HCT116 (cell line): ENCODE measurements around the gene CXADR. TPM values are rescaled to one million over a fixed set of nuclear protein-coding genes. Genes with fewer than 3 reads are reported as not detected.

Experiments used
- ATAC-seq: fragments of 200-7000 bp; cut with Tn5 transposase; 2 replicates; pipeline ENCODE4 v1.9.1; 2020; ENCODE audit warnings: mild to moderate bottlenecking, moderate library complexity
- BruUV-seq: library from RNA; stranded (reverse); fragments of 400-500 nt; replicated peaks from 2 replicates; lab custom pipeline; 2021; lab: Mats Ljungman, UMichigan
- CTCF ChIA-PET: fragments of 300-600 bp; sonication (Branson Sonifier 250); formaldehyde crosslinking; loops from one replicate; lab custom pipeline; 2021; ENCODE audit warnings: antibody characterized with exemption; lab: Charles Lee
- POLR2A ChIA-PET: fragments of 300-600, 350-600 bp; sonication (Branson Sonifier 250); formaldehyde crosslinking; loops from one replicate; lab custom pipeline; 2021; ENCODE audit warnings: antibody characterized with exemption; lab: Charles Lee
- RAD21 ChIA-PET, 2 experiments: fragments of 300-600 bp; sonication (Branson Sonifier 250); formaldehyde crosslinking; loops; one replicate each; lab custom pipeline; 2023; ENCODE audit warnings: low total read pairs in 2 of 2; ENCODE audit not compliant: uncharacterized antibody in 2 of 2, unreplicated experiment in 2 of 2, low non-redundant PET in 1 of 2; lab: Charles Lee
- DNase-seq: peaks from one replicate; pipeline ENCODE4 v3.0.0-alpha.2; 2010; ENCODE audit warnings: low read depth, low spot score
- H2AFZ ChIP-seq: fragments of 200-600 bp; shearing (Covaris generic), sonication (generic); 2 replicates; pipeline ENCODE4 v1.6.1; 2017; ENCODE audit warnings: low read depth, mixed run types, mixed read lengths, antibody characterized with exemption, low read length; ENCODE audit not compliant: poor library complexity, severe bottlenecking
- H3K27ac ChIP-seq: 2 replicates; pipeline ENCODE4 v1.5.1; 2012; ENCODE audit warnings: low read depth, low read length
- H3K27me3 ChIP-seq: fragments of 200-600 bp; sonication (generic); 2 replicates; pipeline ENCODE4 v1.6.1; 2016; ENCODE audit warnings: mixed run types, low read length, mixed read lengths; ENCODE audit not compliant: insufficient read depth
- H3K36me3 ChIP-seq, 2 experiments: fragments of 200-500 bp in 1 of 2; fragments of 200-600 bp in 1 of 2; sonication (Bioruptor generic) in 1 of 2; sonication (generic) in 1 of 2; 2 replicates each; pipeline versions ENCODE4 v1.5.1 to v1.6.1; 2014 to 2016; ENCODE audit warnings: low read length in 2 of 2, inconsistent platforms in 1 of 2, mixed read lengths in 1 of 2, mixed run types in 1 of 2; ENCODE audit not compliant: insufficient read depth in 2 of 2, control insufficient read depth in 1 of 2
- H3K4me1 ChIP-seq, 2 experiments: fragments of 200-600 bp in 1 of 2; sonication (generic) in 1 of 2; 2 replicates each; pipeline versions ENCODE4 v1.5.1 to v1.6.1; 2012 to 2017; ENCODE audit warnings: low read length in 2 of 2, inconsistent platforms in 1 of 2, mild to moderate bottlenecking in 1 of 2, mixed read lengths in 1 of 2, mixed run types in 1 of 2, moderate library complexity in 1 of 2; ENCODE audit not compliant: insufficient read depth in 2 of 2, control insufficient read depth in 1 of 2
- H3K4me2 ChIP-seq: fragments of 200-600 bp; sonication (generic); 2 replicates; pipeline ENCODE4 v1.6.1; 2017; ENCODE audit warnings: mixed run types, low read length, mixed read lengths
- H3K4me3 ChIP-seq, 2 experiments: fragments of 200-600 bp in 1 of 2; sonication (generic) in 1 of 2; replicated peaks in 1 of 2; 2 replicates each; pipeline ENCODE4 v1.5.1; 2011 to 2016; ENCODE audit warnings: low read length in 2 of 2, control low read depth in 1 of 2, low read depth in 1 of 2, mild to moderate bottlenecking in 1 of 2, mixed read lengths in 1 of 2, mixed run types in 1 of 2
- H3K79me2 ChIP-seq: fragments of 200-600 bp; sonication (generic); 2 replicates; pipeline ENCODE4 v1.6.1; 2017; ENCODE audit warnings: mild to moderate bottlenecking, mixed run types, low read length, moderate library complexity, mixed read lengths; ENCODE audit not compliant: insufficient read depth
- H3K9ac ChIP-seq: fragments of 200-600 bp; sonication (generic); 2 replicates; pipeline ENCODE4 v1.6.1; 2016; ENCODE audit warnings: low read length, mixed read lengths
- H3K9me2 ChIP-seq: fragments of 200-600 bp; sonication (generic), shearing (Covaris generic); 2 replicates; pipeline ENCODE4 v1.6.1; 2017; ENCODE audit warnings: mixed run types, mild to moderate bottlenecking, moderate library complexity; ENCODE audit not compliant: insufficient read depth
- H3K9me3 ChIP-seq, 2 experiments: fragments of 200-500 bp in 1 of 2; fragments of 200-600 bp in 1 of 2; sonication (Bioruptor generic) in 1 of 2; sonication (generic) in 1 of 2; 2 replicates each; pipeline ENCODE4 v1.6.1; 2014 to 2017; ENCODE audit warnings: low read length in 2 of 2, mixed read lengths in 2 of 2, inconsistent platforms in 1 of 2, low read depth in 1 of 2, mild to moderate bottlenecking in 1 of 2, mixed run types in 1 of 2, moderate library complexity in 1 of 2; ENCODE audit not compliant: control insufficient read depth in 1 of 2, insufficient read depth in 1 of 2
- H4K20me1 ChIP-seq: fragments of 200-600 bp; sonication (generic), shearing (Covaris generic); 2 replicates; pipeline ENCODE4 v1.6.1; 2017; ENCODE audit warnings: mixed run types, mild to moderate bottlenecking, moderate library complexity; ENCODE audit not compliant: insufficient read depth
- ATF3 ChIP-seq: IDR thresholded peaks from 2 replicates; pipeline ENCODE4 v1.6.1; 2012
- EGR1 ChIP-seq: IDR thresholded peaks from 2 replicates; pipeline ENCODE4 v1.6.1; 2012; ENCODE audit warnings: low read depth
- ELF1 ChIP-seq: IDR thresholded peaks from 2 replicates; pipeline ENCODE4 v1.6.1; 2012; ENCODE audit warnings: low read depth, borderline replicate concordance
- EZH2 ChIP-seq: fragments of 200-600 bp; sonication (generic); IDR thresholded peaks from 2 replicates; pipeline ENCODE4 v1.6.1; 2017; ENCODE audit warnings: antibody characterized with exemption, mixed run types
- FOSL1 ChIP-seq: IDR thresholded peaks from 2 replicates; pipeline ENCODE4 v1.6.1; 2012; ENCODE audit warnings: low read depth
- POLR2A ChIP-seq: IDR thresholded peaks from 2 replicates; pipeline ENCODE4 v1.7.0; 2011; ENCODE audit warnings: borderline replicate concordance; ENCODE audit not compliant: insufficient read depth, insufficient read length; ENCODE audit errors: extremely low read depth
- RAD21 ChIP-seq: IDR thresholded peaks from 2 replicates; pipeline ENCODE4 v1.6.1; 2012; ENCODE audit warnings: low read depth, mild to moderate bottlenecking
- SIN3A ChIP-seq: IDR thresholded peaks from 2 replicates; pipeline ENCODE4 v1.6.1; 2012; ENCODE audit warnings: low read depth
- SRF ChIP-seq: IDR thresholded peaks from 2 replicates; pipeline ENCODE4 v1.6.1; 2012; ENCODE audit warnings: low read depth
- YY1 ChIP-seq: IDR thresholded peaks from 2 replicates; pipeline ENCODE4 v1.6.1; 2011; ENCODE audit warnings: low read length, low read depth, moderate library complexity, mild to moderate bottlenecking; ENCODE audit not compliant: insufficient replicate concordance; ENCODE audit errors: extremely low read depth
- ZBTB33 ChIP-seq: IDR thresholded peaks from 2 replicates; pipeline ENCODE4 v1.6.1; 2011; ENCODE audit warnings: mild to moderate bottlenecking, low read length, moderate library complexity; ENCODE audit not compliant: insufficient replicate concordance; ENCODE audit errors: extremely low read depth
- intact Hi-C: fragments of 100-400 bp; cut with micrococcal nuclease; formaldehyde crosslinking; loops from 2 replicates; pipeline ENCODE4 v1.10.0; 2022
- total RNA-seq: library from RNA; stranded (reverse); gene quantifications from one replicate; pipeline ENCODE4 v1.2.1, GENCODE V29; 2021; ENCODE audit not compliant: unreplicated experiment

Gene CXADR
- total RNA-seq, 1 experiment from 2014 or later = 21.6 TPM

- ATAC-seq (no peak), DNase-seq (no peak)
- Histone ChIP-seq H3K4me1 (no peaks in the 10 kb centered on the region), H3K9me2 (no peaks in the 10 kb centered on the region), H2AFZ (no peak overlapping the region), H3K9me3 (no peaks in the 10 kb centered on the region), H3K27me3 (no peaks in the 10 kb centered on the region), H3K9ac (no peak overlapping the region), H3K4me2 (no peak overlapping the region), H3K4me3 (no peak overlapping the region), H3K79me2 (no peaks in the 10 kb centered on the region), H3K36me3 (no peaks in the 10 kb centered on the region), H3K27ac (no peak overlapping the region), H4K20me1 (no peaks in the 10 kb centered on the region)
- RAD21 ChIA-PET = no interaction called here
- CTCF ChIA-PET = no interaction called here
- POLR2A ChIA-PET = no interaction called here
- no TSS peak for BruUV-seq
- TF ChIP-seq YY1 (no peak), ATF3 (no peak), ZBTB33 (no peak), RAD21 (no peak), EZH2 (no peak), EGR1 (no peak)
- intact Hi-C loops = no loop called here
Observed at GRCh38 chr21:17479606-17480005, 33.2 kb upstream of the CXADR start.

DNA sequence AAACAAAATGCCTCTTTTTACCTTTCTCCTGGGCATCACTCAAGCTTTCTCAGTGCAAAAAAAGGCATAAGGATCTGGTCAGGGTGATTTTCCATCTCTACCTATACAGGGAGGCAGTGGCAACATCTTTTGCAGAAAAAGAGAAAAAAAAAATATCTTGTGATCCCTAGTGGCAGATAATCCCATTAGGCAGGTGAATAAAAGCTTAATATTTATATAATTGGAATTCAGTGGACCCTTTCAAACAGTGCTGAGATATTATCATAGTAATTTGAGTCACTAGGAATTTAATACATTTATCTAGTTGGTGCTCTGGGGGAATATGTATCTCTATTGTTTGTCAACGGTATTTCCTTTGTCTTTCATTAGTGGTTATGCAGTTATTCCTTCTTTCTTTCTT lies 29.9 kb upstream of the CXADR start:
- POLR2A ChIA-PET = no interaction called here
- no TSS peak for BruUV-seq

More for the DNA sequence above, 29.9 kb upstream of the CXADR start:
- no peaks in the 10 kb centered on the region for H3K4me1 ChIP-seq
- H3K79me2 ChIP-seq = no peaks in the 10 kb centered on the region
- no peak overlapping the region for H3K27ac ChIP-seq
- no peaks in the 10 kb centered on the region for H3K36me3 ChIP-seq
- no peaks in the 10 kb centered on the region for H3K9me3 ChIP-seq
- no peak overlapping the region for H3K4me2 ChIP-seq
- no peak for ATAC-seq
- no peaks in the 10 kb centered on the region for H4K20me1 ChIP-seq
- H3K9me2 ChIP-seq = no peaks in the 10 kb centered on the region
- no peak overlapping the region for H3K4me3 ChIP-seq
- H3K27me3 ChIP-seq = no peaks in the 10 kb centered on the region
- CTCF ChIA-PET = no interaction called here
- intact Hi-C loops = no loop called here
- TF ChIP-seq YY1 (no peak), POLR2A (no peak), SIN3A (no peak), FOSL1 (no peak), RAD21 (no peak), ELF1 (no peak), EZH2 (no peak), SRF (no peak)
- RAD21 ChIA-PET = no interaction called here
- no peak overlapping the region for H2AFZ ChIP-seq
- no peak overlapping the region for H3K9ac ChIP-seq
- no peak for DNase-seq
